Embryonic facial prominence (tissue), 1 donor: ENCODE measurements around the gene PNPLA7.

Source experiments
- DNase-seq: peaks from one replicate; pipeline ENCODE4 v3.0.0-alpha.2; 2016; ENCODE audit errors: extremely low spot score

PNPLA7 gene

GRCh38 chr9:137461663-137462395, 88.4 kb downstream of the PNPLA7 start:
- DNase-seq, result no peak

- no peak for DNase-seq
Observed at GRCh38 chr9:137461316-137461662, 88.9 kb downstream of the PNPLA7 start.

- no peak for DNase-seq
Observed at GRCh38 chr9:137460363-137461315, 89.6 kb downstream of the PNPLA7 start.

- no peak for DNase-seq
Observed at GRCh38 chr9:137459601-137460362, 90.4 kb downstream of the PNPLA7 start.

GRCh38 chr9:137459152-137459600, 91.0 kb downstream of the PNPLA7 start, which contains the start of gene NSMF:
Gene NSMF (minus strand): TSS chr9:137459334. CDS start chr9:137459102, 232 bp downstream.
- peak; percentile 87 for DNase-seq

GRCh38 chr9:137458194-137459151, 91.7 kb downstream of the PNPLA7 start:
- DNase-seq, result no peak

- no peak for DNase-seq
Observed at GRCh38 chr9:137457406-137458193, 92.6 kb downstream of the PNPLA7 start.

GRCh38 chr9:137456864-137457405, 93.3 kb downstream of the PNPLA7 start:
- no peak for DNase-seq

- DNase-seq, result no peak
Observed at GRCh38 chr9:137456061-137456863, 93.9 kb downstream of the PNPLA7 start.

- DNase-seq, result no peak
Observed at GRCh38 chr9:137455359-137455991, 94.7 kb downstream of the PNPLA7 start.

- no peak for DNase-seq
Observed at GRCh38 chr9:137454597-137455358, 95.4 kb downstream of the PNPLA7 start.

GRCh38 chr9:137454145-137454596, 96.0 kb downstream of the PNPLA7 start:
- no peak for DNase-seq

GRCh38 chr9:137453643-137454081, 96.5 kb downstream of the PNPLA7 start:
- peak; percentile 76 for DNase-seq

- no peak for DNase-seq
Observed at GRCh38 chr9:137452761-137453642, 97.2 kb downstream of the PNPLA7 start.

GRCh38 chr9:137452006-137452760, 98.0 kb downstream of the PNPLA7 start:
- no peak for DNase-seq
